IMR-90 (cell line): Measurements from ENCODE around the gene RUNDC1. TPM values are rescaled to one million over a fixed set of nuclear protein-coding genes. Genes with fewer than 3 reads are reported as not detected.

Experiments
- ATAC-seq: fragments of 200-7000 bp; cut with Tn5 transposase; 2 replicates; pipeline ENCODE4 v1.9.1; 2020; ENCODE audit warnings: low read depth, mild to moderate bottlenecking, moderate library complexity
- BruUV-seq: library from RNA; stranded (reverse); fragments of 400-500 nt; replicated peaks from 2 replicates; lab custom pipeline; 2021; lab: Mats Ljungman, UMichigan
- CTCF ChIA-PET: fragments of 300-600 bp; formaldehyde crosslinking; extraction: SDS; loops from one replicate; lab custom pipeline; 2021; ENCODE audit warnings: antibody characterized with exemption; lab: Yijun Ruan, JAX
- POLR2A ChIA-PET: fragments of 300-600 bp; sonication (Branson Sonifier 250); formaldehyde crosslinking; loops from one replicate; lab custom pipeline; 2022; ENCODE audit warnings: antibody characterized with exemption; ENCODE audit not compliant: unreplicated experiment; lab: Charles Lee
- DNase-seq: peaks from one replicate; pipeline ENCODE4 v3.0.0; 2013
- H2AFZ ChIP-seq: replicated peaks from 2 replicates; pipeline ENCODE3; 2013; ENCODE audit warnings: low read length, mild to moderate bottlenecking; ENCODE audit not compliant: poor library complexity
- H2AK5ac ChIP-seq: 2 replicates; pipeline ENCODE4 v1.6.1; 2013; ENCODE audit warnings: low read depth, low read length, inconsistent platforms
- H2AK9ac ChIP-seq: replicated peaks from 2 replicates; pipeline ENCODE3; 2013; ENCODE audit warnings: mild to moderate bottlenecking, low read depth, low read length, moderate library complexity; ENCODE audit not compliant: poor library complexity
- H2BK120ac ChIP-seq: 2 replicates; pipeline ENCODE4 v1.6.1; 2013; ENCODE audit warnings: low read depth, low read length, inconsistent platforms
- H2BK15ac ChIP-seq: 3 replicates; pipeline ENCODE4 v1.6.1; 2013; ENCODE audit warnings: low read depth, low read length, inconsistent platforms
- H2BK20ac ChIP-seq: 2 replicates; pipeline ENCODE4 v1.6.1; 2013; ENCODE audit warnings: low read depth, mild to moderate bottlenecking, inconsistent platforms, low read length, moderate library complexity
- H2BK5ac ChIP-seq: 2 replicates; pipeline ENCODE4 v1.6.1; 2013; ENCODE audit warnings: mild to moderate bottlenecking, low read depth, low read length, inconsistent platforms; ENCODE audit not compliant: poor library complexity, severe bottlenecking
- H3K14ac ChIP-seq: replicated peaks from 2 replicates; pipeline ENCODE4 v1.6.1; 2013; ENCODE audit warnings: low read depth, low read length, inconsistent platforms
- H3K18ac ChIP-seq: 2 replicates; pipeline ENCODE4 v1.6.1; 2013; ENCODE audit warnings: low read depth, low read length, control low read depth
- H3K23ac ChIP-seq: 2 replicates; pipeline ENCODE4 v1.6.1; 2013; ENCODE audit warnings: low read depth, low read length, inconsistent platforms
- H3K27ac ChIP-seq: 2 replicates; pipeline ENCODE4 v1.5.1; 2013; ENCODE audit warnings: mild to moderate bottlenecking, control low read depth, low read length; ENCODE audit not compliant: insufficient read depth
- H3K27me3 ChIP-seq: 2 replicates; pipeline ENCODE4 v1.6.1; 2013; ENCODE audit warnings: low read length; ENCODE audit not compliant: control insufficient read depth, insufficient read depth
- H3K36me3 ChIP-seq: 2 replicates; pipeline ENCODE4 v1.6.1; 2013; ENCODE audit warnings: low read length, mixed read lengths; ENCODE audit not compliant: control insufficient read depth, insufficient read depth
- H3K4ac ChIP-seq: 2 replicates; pipeline ENCODE4 v1.6.1; 2013; ENCODE audit warnings: low read depth, low read length, inconsistent platforms
- H3K4me1 ChIP-seq: 2 replicates; pipeline ENCODE4 v1.6.1; 2013; ENCODE audit warnings: low read length, mixed read lengths; ENCODE audit not compliant: control insufficient read depth, insufficient read depth
- H3K4me2 ChIP-seq: 2 replicates; pipeline ENCODE4 v1.6.1; 2013; ENCODE audit warnings: low read depth, mild to moderate bottlenecking, control low read depth, low read length, moderate library complexity
- H3K4me3 ChIP-seq: 2 replicates; pipeline ENCODE4 v1.5.1; 2013; ENCODE audit warnings: low read depth, mild to moderate bottlenecking, control low read depth, low read length, moderate library complexity; ENCODE audit not compliant: insufficient read depth
- H3K56ac ChIP-seq: 2 replicates; pipeline ENCODE4 v1.6.1; 2013; ENCODE audit warnings: low read length, inconsistent platforms; ENCODE audit not compliant: insufficient read depth; ENCODE audit errors: extremely low read depth
- H3K79me1 ChIP-seq, 2 experiments: 2 replicates each; pipeline ENCODE4 v1.6.1; 2013; ENCODE audit warnings: low read length in 2 of 2, inconsistent platforms in 1 of 2, low read depth in 1 of 2
- H3K9ac ChIP-seq: 2 replicates; pipeline ENCODE4 v1.6.1; 2013; ENCODE audit warnings: low read depth, low read length, control low read depth
- H3K9me1 ChIP-seq: 2 replicates; pipeline ENCODE4 v1.6.1; 2013; ENCODE audit warnings: low read length, inconsistent platforms; ENCODE audit not compliant: insufficient read depth
- H3K9me3 ChIP-seq: 2 replicates; pipeline ENCODE4 v1.6.1; 2013; ENCODE audit warnings: low read length; ENCODE audit not compliant: control insufficient read depth, insufficient read depth
- H4K20me1 ChIP-seq: 2 replicates; pipeline ENCODE4 v1.6.1; 2013; ENCODE audit warnings: low read length, inconsistent platforms; ENCODE audit not compliant: insufficient read depth
- H4K5ac ChIP-seq: 2 replicates; pipeline ENCODE4 v1.6.1; 2013; ENCODE audit warnings: mild to moderate bottlenecking, low read depth, low read length, control low read depth
- H4K8ac ChIP-seq, 2 experiments: 2 replicates each; pipeline ENCODE4 v1.6.1; 2013; ENCODE audit warnings: low read depth in 2 of 2, low read length in 2 of 2, control low read depth in 1 of 2, inconsistent platforms in 1 of 2
- H4K91ac ChIP-seq: 2 replicates; pipeline ENCODE4 v1.6.1; 2013; ENCODE audit warnings: low read depth, low read length, inconsistent platforms; ENCODE audit not compliant: insufficient read depth
- CHD1 ChIP-seq: IDR thresholded peaks from 2 replicates; pipeline ENCODE4 v1.6.1; 2012; ENCODE audit warnings: low read depth, low read length, improper control_type of control experiment
- CTCF ChIP-seq: conservative IDR thresholded peaks from 2 replicates; pipeline ENCODE4 v1.5.1; 2012; ENCODE audit warnings: mild to moderate bottlenecking, low read depth, low read length, improper control_type of control experiment
- ELK1 ChIP-seq: fragments of 150-350 bp; IDR thresholded peaks from 2 replicates; pipeline ENCODE4 v1.6.1; 2016; ENCODE audit warnings: low read depth, mild to moderate bottlenecking, low read length, moderate library complexity, borderline replicate concordance
- NFE2L2 ChIP-seq: fragments of 150-350 bp; IDR thresholded peaks from 2 replicates; pipeline ENCODE4 v1.6.1; 2016; ENCODE audit warnings: low read depth, mild to moderate bottlenecking, low read length
- POLR2A ChIP-seq: IDR thresholded peaks from 2 replicates; pipeline ENCODE4 v1.6.1; 2012; ENCODE audit warnings: mild to moderate bottlenecking, low read depth, low read length
- RAD21 ChIP-seq: IDR thresholded peaks from 2 replicates; pipeline ENCODE4 v1.6.1; 2012; ENCODE audit warnings: low read length, improper control_type of control experiment
- RCOR1 ChIP-seq: IDR thresholded peaks from 2 replicates; pipeline ENCODE4 v1.6.1; 2012; ENCODE audit warnings: mild to moderate bottlenecking, low read length, improper control_type of control experiment; ENCODE audit not compliant: insufficient replicate concordance
- USF2 ChIP-seq: fragments of 150-350 bp; IDR thresholded peaks from 2 replicates; pipeline ENCODE4 v1.6.1; 2017; ENCODE audit warnings: mild to moderate bottlenecking, antibody characterized with exemption, low read length, low read depth
- WGBS, 2 experiments: methylation state at CpG; one replicate each; pipeline versions ENCODE4 v1.1.5 to v1.1.7; 2013; ENCODE audit warnings: missing lambda C conversion rate in 2 of 2; ENCODE audit not compliant: insufficient read length in 1 of 2; ENCODE audit errors: extremely low coverage in 2 of 2; 5-methylcytosine and 5-hydroxymethylcytosine counted together
- dilution Hi-C: fragments of 300-500 bp; cut with HindIII; formaldehyde crosslinking; loops from one replicate; pipeline ENCODE4 v1.14.3; 2018; ENCODE audit warnings: low sequenced_read_pairs; ENCODE audit not compliant: unreplicated experiment
- in situ Hi-C: fragments of 300-500 bp; cut with MboI; formaldehyde crosslinking; loops from 3 replicates; pipeline ENCODE4 v1.14.3; 2019; ENCODE audit warnings: low sequenced_read_pairs, inconsistent platforms, mixed read lengths
- intact Hi-C: fragments of 100-400 bp; cut with micrococcal nuclease; formaldehyde crosslinking; loops from 2 replicates; pipeline ENCODE4 v1.10.0; 2022
- polyA plus RNA-seq, 3 experiments: library from polyadenylated mRNA; depleted of rRNA; stranded (reverse); fragments of >200 nt; gene quantifications; 2 replicates each; pipeline ENCODE4 v1.2.3, GENCODE V29; 2012; ENCODE audit warnings: low replicate concordance in 1 of 3
- total RNA-seq: library from RNA; depleted of rRNA; stranded (reverse); fragments of >200 nt; gene quantifications from 2 replicates; pipeline ENCODE4 v1.2.3, GENCODE V29; 2012

Gene RUNDC1
- total and polyA plus RNA-seq, 2 of the 4 experiments (the other 2 are of a cell fraction), result 7.0 to 7.9 TPM

- in situ Hi-C loops, result no loop called here
- H3K9me3 ChIP-seq, result no peaks in the 10 kb centered on the region
- H3K18ac ChIP-seq, result no peak overlapping the region
- dilution Hi-C loops, result no loop called here
- H4K5ac ChIP-seq, result no peak overlapping the region
- no peak overlapping the region for H4K8ac ChIP-seq
- intact Hi-C loops, result no loop called here
- no peak overlapping the region for H2AFZ ChIP-seq
- no peak overlapping the region for H3K4me3 ChIP-seq
- H3K36me3 ChIP-seq, result peaks cover 59% of the 10 kb centered on the region
- no peak for TF ChIP-seq RCOR1
- TF ChIP-seq USF2, result no peak
- no peak for TF ChIP-seq CHD1
- TF ChIP-seq RAD21, result no peak
- no peak for TF ChIP-seq ELK1
- TF ChIP-seq NFE2L2, result no peak
- TF ChIP-seq CTCF, result no peak
- TF ChIP-seq POLR2A, result no peak
- H2BK120ac ChIP-seq, result no peak overlapping the region
- H4K91ac ChIP-seq, result no peak overlapping the region
- ATAC-seq (no peak), DNase-seq (no peak)
- H4K20me1 ChIP-seq, result peaks cover 32% of the 10 kb centered on the region; the same call in 1 of the 2 replicates
- H3K4ac ChIP-seq, result no peak overlapping the region
- peaks cover 15 to 53% of the 10 kb centered on the region in 2 experiments; a peak in 2 of 4 replicates for H3K79me1 ChIP-seq
- H2BK5ac ChIP-seq, result no peak overlapping the region
- ChIA-PET POLR2A (no interaction called here), CTCF (no interaction called here)
- no peak overlapping the region for H3K27ac ChIP-seq
- H3K4me1 ChIP-seq, result peaks cover 12% of the 10 kb centered on the region
- no peak overlapping the region for H3K14ac ChIP-seq
- peaks cover 30% of the 10 kb centered on the region for H3K9me1 ChIP-seq
- no peak overlapping the region for H2BK15ac ChIP-seq
- WGBS, 2 experiments, result no CpG with 5 or more reads among the region's 9 CpGs
- H3K56ac ChIP-seq, result no peak overlapping the region
- H3K27me3 ChIP-seq, result no peaks in the 10 kb centered on the region
- H3K4me2 ChIP-seq, result no peak overlapping the region
- H3K9ac ChIP-seq, result no peak overlapping the region
- H2AK9ac ChIP-seq, result no peak overlapping the region
- no peak overlapping the region for H2BK20ac ChIP-seq
- no peak overlapping the region for H3K23ac ChIP-seq
- H2AK5ac ChIP-seq, result no peak overlapping the region
- BruUV-seq, result no TSS peak
These were observed 35.2 kb downstream of the RUNDC1 start for GRCh38 chr17:43015579-43015978.
